Measurements from ENCODE around the gene UQCC2. TPM values are rescaled to one million over a fixed set of nuclear protein-coding genes. Genes with fewer than 3 reads are reported as not detected.

UQCC2 gene
- total and polyA plus RNA-seq, 7 experiments from 2014 or later: 15.7 to 79.8 (median 27.6) TPM

- intact Hi-C loops (cut with micrococcal nuclease): no loop called here
- no peaks in the 10 kb centered on the region for H3K27me3 ChIP-seq (ENCODE audit: control insufficient read depth in 2 of 2, insufficient read depth in 2 of 2, low read length in 2 of 2)
- no peaks in the 10 kb centered on the region for H3K9me3 ChIP-seq (ENCODE audit: control insufficient read depth in 2 of 3, low read length in 3 of 3)
- Mint-ChIP-seq H3K9me3 (no peaks in the 10 kb centered on the region), H3K36me3 (peaks cover 3 to 31% (median 7%) of the 10 kb centered on the region in 5 donors), H3K4me1 (peaks cover 3 to 12% (median 8%) of the 10 kb centered on the region in 7 donors), H3K27me3 (no peaks in the 10 kb centered on the region), H3K27ac (peak overlapping the region in 2 of 9 donors; percentile 14 to 52), H3K4me3 (no peak overlapping the region)
- no peak for ATAC-seq
- H3K4me3 ChIP-seq (ENCODE audit: low read length): no peak overlapping the region
- H3K4me1 ChIP-seq (ENCODE audit: control insufficient read depth in 2 of 2, insufficient read depth in 2 of 2, low read length in 2 of 2): peaks cover 0 to 6% of the 10 kb centered on the region in 2 donors
- CTCF ChIA-PET: no interaction called here
- DNase-seq: no peak
- no peak overlapping the region for H3K27ac ChIP-seq (ENCODE audit: low read depth, low read length)
- H3K36me3 ChIP-seq (ENCODE audit: control insufficient read depth in 2 of 3, insufficient read depth in 3 of 3, low read length in 3 of 3): peaks cover 0 to 86% (median 15%) of the 10 kb centered on the region in 3 experiments
- POLR2A ChIA-PET: interaction anchor here (0.5 kb wide), 1 partner anchor 468 kb away, joined by 3 read pairs; no protein-coding TSS in a partner anchor
Observed at GRCh38 chr6:33663727-33664449, 47.6 kb downstream of the UQCC2 start.

GRCh38 chr6:33663028-33663427 is 48.5 kb downstream of the UQCC2 start:
- no peaks in the 10 kb centered on the region for H3K9me3 Mint-ChIP-seq
- DNase-seq: no peak
- intact Hi-C loops (cut with micrococcal nuclease): no loop called here
- H3K4me3 Mint-ChIP-seq: no peak overlapping the region
- Histone ChIP-seq H3K27ac (ENCODE audit: low read depth, low read length) (no peak overlapping the region), H3K4me1 (ENCODE audit: control insufficient read depth in 2 of 2, insufficient read depth in 2 of 2, low read length in 2 of 2) (no peaks in the 10 kb centered on the region), H3K36me3 (ENCODE audit: control insufficient read depth in 2 of 3, insufficient read depth in 3 of 3, low read length in 3 of 3) (peaks cover 0 to 86% (median 15%) of the 10 kb centered on the region in 3 experiments), H3K4me3 (ENCODE audit: low read length) (no peak overlapping the region), H3K27me3 (ENCODE audit: control insufficient read depth in 2 of 2, insufficient read depth in 2 of 2, low read length in 2 of 2) (no peaks in the 10 kb centered on the region), H3K9me3 (ENCODE audit: control insufficient read depth in 2 of 3, low read length in 3 of 3) (no peaks in the 10 kb centered on the region)
- no peak for ATAC-seq
- H3K36me3 Mint-ChIP-seq: peaks cover 0 to 29% (median 5%) of the 10 kb centered on the region in 5 donors
- peak overlapping the region in 1 of 9 donors; percentile 51 for H3K27ac Mint-ChIP-seq
- CTCF ChIA-PET: no interaction called here
- H3K27me3 Mint-ChIP-seq: no peaks in the 10 kb centered on the region
- H3K4me1 Mint-ChIP-seq: peaks cover 0 to 4% (median 2%) of the 10 kb centered on the region in 7 donors
- POLR2A ChIA-PET: interaction anchor here (1.0 kb wide), 1 partner anchor 37 kb away, joined by 3 read pairs; no protein-coding TSS in a partner anchor

- Histone ChIP-seq H3K9me3 (ENCODE audit: control insufficient read depth in 2 of 3, low read length in 3 of 3) (no peaks in the 10 kb centered on the region), H3K27me3 (ENCODE audit: control insufficient read depth in 2 of 2, insufficient read depth in 2 of 2, low read length in 2 of 2) (no peaks in the 10 kb centered on the region), H3K36me3 (ENCODE audit: control insufficient read depth in 2 of 3, insufficient read depth in 3 of 3, low read length in 3 of 3) (peaks cover 0 to 86% (median 12%) of the 10 kb centered on the region in 3 experiments), H3K4me3 (ENCODE audit: low read length) (no peak overlapping the region), H3K4me1 (ENCODE audit: control insufficient read depth in 2 of 2, insufficient read depth in 2 of 2, low read length in 2 of 2) (no peaks in the 10 kb centered on the region), H3K27ac (ENCODE audit: low read depth, low read length) (no peak overlapping the region)
- peaks cover 0 to 2% (median 0%) of the 10 kb centered on the region in 7 donors for H3K4me1 Mint-ChIP-seq
- ChIA-PET CTCF (no interaction called here), POLR2A (interaction anchor here (1.0 kb wide), 1 partner anchor 38 kb away, joined by 3 read pairs; no protein-coding TSS in a partner anchor)
- ATAC-seq (no peak), DNase-seq (no peak)
- H3K27me3 Mint-ChIP-seq: no peaks in the 10 kb centered on the region
- no peaks in the 10 kb centered on the region for H3K9me3 Mint-ChIP-seq
- intact Hi-C loops (cut with micrococcal nuclease): no loop called here
- peaks cover 0 to 31% (median 4%) of the 10 kb centered on the region in 5 donors for H3K36me3 Mint-ChIP-seq
- peak overlapping the region in 1 of 9 donors; percentile 18 for H3K27ac Mint-ChIP-seq
- H3K4me3 Mint-ChIP-seq: no peak overlapping the region
Observed at GRCh38 chr6:33662318-33662717, 49.2 kb downstream of the UQCC2 start.

- Mint-ChIP-seq H3K27ac (no peak overlapping the region), H3K36me3 (peaks cover 0 to 25% (median 3%) of the 10 kb centered on the region in 5 donors), H3K27me3 (no peaks in the 10 kb centered on the region), H3K9me3 (no peaks in the 10 kb centered on the region), H3K4me3 (no peak overlapping the region), H3K4me1 (peaks cover 0 to 2% (median 0%) of the 10 kb centered on the region in 7 donors)
- ChIA-PET CTCF (interaction anchor here (0.9 kb wide), 1 partner anchor 8 kb away, joined by 3 read pairs; no protein-coding TSS in a partner anchor), POLR2A (no interaction called here)
- H3K9me3 ChIP-seq (ENCODE audit: control insufficient read depth in 2 of 3, low read length in 3 of 3): no peaks in the 10 kb centered on the region
- H3K4me3 ChIP-seq (ENCODE audit: low read length): no peak overlapping the region
- H3K27me3 ChIP-seq (ENCODE audit: control insufficient read depth in 2 of 2, insufficient read depth in 2 of 2, low read length in 2 of 2): no peaks in the 10 kb centered on the region
- no peak for DNase-seq
- H3K27ac ChIP-seq (ENCODE audit: low read depth, low read length): no peak overlapping the region
- ATAC-seq: no peak
- intact Hi-C loops (cut with micrococcal nuclease): no loop called here
- no peaks in the 10 kb centered on the region for H3K4me1 ChIP-seq (ENCODE audit: control insufficient read depth in 2 of 2, insufficient read depth in 2 of 2, low read length in 2 of 2)
- H3K36me3 ChIP-seq (ENCODE audit: control insufficient read depth in 2 of 3, insufficient read depth in 3 of 3, low read length in 3 of 3): peaks cover 0 to 87% (median 11%) of the 10 kb centered on the region in 3 experiments
Observed at GRCh38 chr6:33661106-33661838, 50.2 kb downstream of the UQCC2 start.

- DNase-seq (no peak), ATAC-seq (no peak)
- H3K36me3 ChIP-seq (ENCODE audit: control insufficient read depth in 2 of 3, insufficient read depth in 3 of 3, low read length in 3 of 3): peaks cover 0 to 85% (median 11%) of the 10 kb centered on the region in 3 experiments
- H3K27me3 ChIP-seq (ENCODE audit: control insufficient read depth in 2 of 2, insufficient read depth in 2 of 2, low read length in 2 of 2): no peaks in the 10 kb centered on the region
- intact Hi-C loops (cut with micrococcal nuclease): no loop called here
- H3K9me3 ChIP-seq (ENCODE audit: control insufficient read depth in 2 of 3, low read length in 3 of 3): no peaks in the 10 kb centered on the region
- no peaks in the 10 kb centered on the region for H3K27me3 Mint-ChIP-seq
- peaks cover 0 to 25% (median 3%) of the 10 kb centered on the region in 5 donors for H3K36me3 Mint-ChIP-seq
- peaks cover 0 to 2% (median 0%) of the 10 kb centered on the region in 7 donors for H3K4me1 Mint-ChIP-seq
- H3K4me1 ChIP-seq (ENCODE audit: control insufficient read depth in 2 of 2, insufficient read depth in 2 of 2, low read length in 2 of 2): no peaks in the 10 kb centered on the region
- H3K27ac ChIP-seq (ENCODE audit: low read depth, low read length): no peak overlapping the region
- ChIA-PET CTCF (interaction anchor here (0.9 kb wide), 1 partner anchor 9 kb away, joined by 3 read pairs; no protein-coding TSS in a partner anchor), POLR2A (no interaction called here)
- peak overlapping the region in 1 of 9 donors; percentile 89 for H3K27ac Mint-ChIP-seq
- no peaks in the 10 kb centered on the region for H3K9me3 Mint-ChIP-seq
- no peak overlapping the region for H3K4me3 Mint-ChIP-seq
- H3K4me3 ChIP-seq (ENCODE audit: low read length): no peak overlapping the region
Observed at GRCh38 chr6:33659986-33660385, 51.5 kb downstream of the UQCC2 start.

- POLR2A ChIA-PET: no interaction called here
- no peak for ATAC-seq
Observed at GRCh38 chr6:33658982-33659689, 52.4 kb downstream of the UQCC2 start.

More at GRCh38 chr6:33658982-33659689, 52.4 kb downstream of the UQCC2 start:
- no peak for DNase-seq
- intact Hi-C loops (cut with micrococcal nuclease): no loop called here
- no peak overlapping the region for H3K27ac Mint-ChIP-seq
- H3K9me3 Mint-ChIP-seq: no peaks in the 10 kb centered on the region
- no peak overlapping the region for H3K4me3 Mint-ChIP-seq
- CTCF ChIA-PET: no interaction called here
- Histone ChIP-seq H3K27me3 (ENCODE audit: control insufficient read depth in 2 of 2, insufficient read depth in 2 of 2, low read length in 2 of 2) (no peaks in the 10 kb centered on the region), H3K27ac (ENCODE audit: low read depth, low read length) (no peak overlapping the region), H3K4me3 (ENCODE audit: low read length) (no peak overlapping the region), H3K4me1 (ENCODE audit: control insufficient read depth in 2 of 2, insufficient read depth in 2 of 2, low read length in 2 of 2) (no peaks in the 10 kb centered on the region), H3K9me3 (ENCODE audit: control insufficient read depth in 2 of 3, low read length in 3 of 3) (no peaks in the 10 kb centered on the region), H3K36me3 (ENCODE audit: control insufficient read depth in 2 of 3, insufficient read depth in 3 of 3, low read length in 3 of 3) (peaks cover 0 to 85% (median 15%) of the 10 kb centered on the region in 3 experiments)
- peaks cover 0 to 2% (median 0%) of the 10 kb centered on the region in 7 donors for H3K4me1 Mint-ChIP-seq
- H3K27me3 Mint-ChIP-seq: no peaks in the 10 kb centered on the region
- H3K36me3 Mint-ChIP-seq: peaks cover 0 to 26% (median under 1%) of the 10 kb centered on the region in 5 donors
